AG04450 (cell line): ENCODE results near the gene ARL13A. TPM values are rescaled to one million over a fixed set of nuclear protein-coding genes. Genes with fewer than 3 reads are reported as not detected.

Experiments
- CTCF ChIA-PET: fragments of 300-600, 350-600 bp; formaldehyde crosslinking; extraction: SDS; loops from one replicate; lab custom pipeline; 2022; ENCODE audit warnings: antibody characterized with exemption, inconsistent platforms; lab: Charles Lee
- POLR2A ChIA-PET: fragments of 350-600 bp; formaldehyde crosslinking; extraction: SDS; loops from one replicate; lab custom pipeline; 2021; ENCODE audit warnings: antibody characterized with exemption, inconsistent platforms; lab: Yijun Ruan, JAX
- DNase-seq: peaks from one replicate; pipeline ENCODE4 v3.0.0-alpha.2; 2011; ENCODE audit warnings: low read depth, low spot score
- H3K27ac ChIP-seq: one replicate; pipeline ENCODE4 v1.5.1; 2012; ENCODE audit warnings: low read depth, low read length, control low read depth
- H3K27me3 ChIP-seq: one replicate; pipeline ENCODE4 v1.6.0; 2012; ENCODE audit warnings: low read length; ENCODE audit not compliant: control insufficient read depth, insufficient read depth
- H3K4me3 ChIP-seq: 2 replicates; pipeline ENCODE4 v1.5.1; 2011; ENCODE audit warnings: mild to moderate bottlenecking, low read depth, low read length, control low read depth
- H3K9me3 ChIP-seq: 2 replicates; pipeline ENCODE4 v1.5.1; 2012; ENCODE audit warnings: low read length; ENCODE audit not compliant: control insufficient read depth, insufficient read depth
- CTCF ChIP-seq: IDR thresholded peaks from 2 replicates; pipeline ENCODE4 v1.5.1; 2011; ENCODE audit warnings: low read depth, low read length, control low read depth, inconsistent platforms
- polyA plus RNA-seq: library from polyadenylated mRNA; depleted of rRNA; stranded (reverse); fragments of >200 nt; gene quantifications from 2 replicates; pipeline ENCODE4 v1.2.3, GENCODE V29; 2011

The ARL13A gene
- polyA plus RNA-seq, 1 experiment = 0.24 TPM

GRCh38 chrX:100946299-100946927 is 23.1 kb upstream of the ARL13A start:
- POLR2A ChIA-PET = no interaction called here
- no peaks in the 10 kb centered on the region for H3K9me3 ChIP-seq
- no peak overlapping the region for H3K4me3 ChIP-seq
- TF ChIP-seq CTCF = no peak
- H3K27me3 ChIP-seq = no peaks in the 10 kb centered on the region
- no peak overlapping the region for H3K27ac ChIP-seq
- CTCF ChIA-PET = no interaction called here
- no peak for DNase-seq

GRCh38 chrX:100948557-100948956 is 21.0 kb upstream of the ARL13A start:
- no peak overlapping the region for H3K27ac ChIP-seq
- no peak for TF ChIP-seq CTCF
- ChIA-PET CTCF (interaction anchor here (0.7 kb wide), 1 partner anchor 264 kb away, joined by 8 read pairs; no protein-coding TSS in a partner anchor), POLR2A (no interaction called here)
- H3K9me3 ChIP-seq = no peaks in the 10 kb centered on the region
- H3K4me3 ChIP-seq = no peak overlapping the region
- DNase-seq = no peak
- no peaks in the 10 kb centered on the region for H3K27me3 ChIP-seq

- Histone ChIP-seq H3K9me3 (no peaks in the 10 kb centered on the region), H3K4me3 (no peak overlapping the region), H3K27me3 (no peaks in the 10 kb centered on the region), H3K27ac (no peak overlapping the region)
- no peak for DNase-seq
- ChIA-PET POLR2A (no interaction called here), CTCF (no interaction called here)
- no peak for TF ChIP-seq CTCF
These were observed 6.7 kb upstream of the ARL13A start for GRCh38 chrX:100962811-100963210.

- Histone ChIP-seq H3K27me3 (no peaks in the 10 kb centered on the region), H3K27ac (no peak overlapping the region), H3K9me3 (no peaks in the 10 kb centered on the region), H3K4me3 (no peak overlapping the region)
- CTCF ChIA-PET = no interaction called here
- TF ChIP-seq CTCF = no peak
- no peak for DNase-seq
- POLR2A ChIA-PET = no interaction called here
These were observed 5.1 kb upstream of the ARL13A start for GRCh38 chrX:100964362-100964761.

GRCh38 chrX:100969936-100970335 is 428 bp downstream of the ARL13A start:
- Histone ChIP-seq H3K9me3 (no peaks in the 10 kb centered on the region), H3K27ac (no peak overlapping the region), H3K4me3 (no peak overlapping the region), H3K27me3 (no peaks in the 10 kb centered on the region)
- ChIA-PET CTCF (no interaction called here), POLR2A (no interaction called here)
- DNase-seq = no peak
- no peak for TF ChIP-seq CTCF
